ENCODE data around the gene TMED6. TPM values are rescaled to one million over a fixed set of nuclear protein-coding genes. Genes with fewer than 3 reads are reported as not detected.
A peak's percentile ranks its signal among the peaks of the same experiment; 100 is the strongest.

The TMED6 gene
- polyA plus RNA-seq, 3 donors: 0.29 TPM; not detected in 2

- H3K27ac Mint-ChIP-seq: peak overlapping the region in 1 of 7 donors; percentile 63
These were observed 35.0 kb downstream of the TMED6 start for GRCh38 chr16:69316595-69317034.

More at GRCh38 chr16:69316595-69317034, 35.0 kb downstream of the TMED6 start:
- intact Hi-C loops (cut with micrococcal nuclease): loop anchor here in 1 of 2 donors (10.0 kb wide), 1 partner anchor 182 kb away; the partner anchor contains the start of genes CHTF8 and UTP4
- Mint-ChIP-seq H3K36me3 (peaks cover 64 to 84% of the 10 kb centered on the region in 2 donors), H3K4me3 (no peak overlapping the region), H3K9me3 (peaks cover 0 to 2% (median 0%) of the 10 kb centered on the region in 7 donors), H3K4me1 (peaks cover 9% of the 10 kb centered on the region), H3K27me3 (ENCODE audit: low read depth in 3 of 3) (no peaks in the 10 kb centered on the region)
- Histone ChIP-seq H3K27me3 (ENCODE audit: control insufficient read depth in 2 of 2, insufficient read depth in 2 of 2, low read length in 2 of 2) (no peaks in the 10 kb centered on the region), H3K4me3 (replicated peaks in 1 of 3; ENCODE audit: low read depth in 2 of 3, low read length in 3 of 3) (no peak overlapping the region), H3K4me2 (replicated peaks; ENCODE audit: extremely low read depth, low read length, poor library complexity, severe bottlenecking) (no peak overlapping the region), H3K79me2 (ENCODE audit: insufficient read depth, low read length) (peaks cover 64% of the 10 kb centered on the region), H3K36me3 (replicated peaks in 1 of 2; ENCODE audit: control insufficient read depth in 1 of 2, insufficient read depth in 2 of 2, low read length in 2 of 2) (peaks cover 68 to 86% of the 10 kb centered on the region in 2 donors), H2AFZ (ENCODE audit: insufficient read depth, low read depth, low read length, poor library complexity, severe bottlenecking) (no peak overlapping the region), H3K27ac (ENCODE audit: low read depth in 1 of 2, low read length in 2 of 2) (peak overlapping the region in 1 of 2 donors; percentile 31), H3K9ac (ENCODE audit: insufficient read depth, low read length, poor library complexity, severe bottlenecking) (no peak overlapping the region), H4K20me1 (ENCODE audit: insufficient read depth, low read length) (peaks cover 88% of the 10 kb centered on the region), H3K4me1 (ENCODE audit: control insufficient read depth in 1 of 2, insufficient read depth in 2 of 2, low read length in 2 of 2) (peaks cover 8% of the 10 kb centered on the region in 2 donors), H3K9me3 (replicated peaks in 1 of 2; ENCODE audit: control insufficient read depth in 1 of 2, insufficient read depth in 1 of 2, low read length in 2 of 2) (no peaks in the 10 kb centered on the region)
- WGBS (ENCODE audit: insufficient coverage): 97% methylated on average over 14 of the region's 17 CpGs
- no peak for TF ChIP-seq CTCF (IDR thresholded peaks at IDR 0.05)
- DNase-seq: no peak
